ENCODE measurements around the gene UGT2B28.

DNA sequence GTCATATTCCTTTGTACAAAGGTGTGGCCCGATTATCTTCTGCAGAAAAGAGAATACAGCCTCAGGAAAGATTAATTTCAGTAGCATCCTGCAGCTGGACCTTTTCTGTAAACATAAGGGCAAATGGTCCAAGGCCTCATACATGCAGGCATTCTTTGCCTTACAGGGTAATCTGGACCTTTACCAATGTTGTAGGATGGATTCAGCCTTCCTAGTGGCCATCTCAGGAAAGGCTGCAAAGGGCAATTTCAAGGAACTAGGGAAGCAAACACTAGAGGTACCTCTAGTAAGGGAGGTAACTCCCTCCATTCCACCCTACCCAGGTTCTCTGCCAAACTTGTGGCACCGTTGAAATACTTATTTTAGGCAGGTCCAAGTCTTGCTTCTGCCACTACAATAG is 43.0 kb downstream of the UGT2B28 start:
- TF ChIP-seq, protein P1, sequence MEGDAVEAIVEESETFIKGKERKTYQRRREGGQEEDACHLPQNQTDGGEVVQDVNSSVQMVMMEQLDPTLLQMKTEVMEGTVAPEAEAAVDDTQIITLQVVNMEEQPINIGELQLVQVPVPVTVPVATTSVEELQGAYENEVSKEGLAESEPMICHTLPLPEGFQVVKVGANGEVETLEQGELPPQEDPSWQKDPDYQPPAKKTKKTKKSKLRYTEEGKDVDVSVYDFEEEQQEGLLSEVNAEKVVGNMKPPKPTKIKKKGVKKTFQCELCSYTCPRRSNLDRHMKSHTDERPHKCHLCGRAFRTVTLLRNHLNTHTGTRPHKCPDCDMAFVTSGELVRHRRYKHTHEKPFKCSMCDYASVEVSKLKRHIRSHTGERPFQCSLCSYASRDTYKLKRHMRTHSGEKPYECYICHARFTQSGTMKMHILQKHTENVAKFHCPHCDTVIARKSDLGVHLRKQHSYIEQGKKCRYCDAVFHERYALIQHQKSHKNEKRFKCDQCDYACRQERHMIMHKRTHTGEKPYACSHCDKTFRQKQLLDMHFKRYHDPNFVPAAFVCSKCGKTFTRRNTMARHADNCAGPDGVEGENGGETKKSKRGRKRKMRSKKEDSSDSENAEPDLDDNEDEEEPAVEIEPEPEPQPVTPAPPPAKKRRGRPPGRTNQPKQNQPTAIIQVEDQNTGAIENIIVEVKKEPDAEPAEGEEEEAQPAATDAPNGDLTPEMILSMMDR (conservative IDR thresholded peaks at IDR 0.05) = no peak
- TF ChIP-seq ZFX (IDR thresholded peaks at IDR 0.05) = no peak
